ENCODE measurements around the gene VPS13D. TPM values are rescaled to one million over a fixed set of nuclear protein-coding genes. Genes with fewer than 3 reads are reported as not detected.

The VPS13D gene
- polyA plus RNA-seq, 5 donors = 23.7 to 27.8 (median 25.3) TPM

- no peak for DNase-seq
These were observed 319.9 kb downstream of the VPS13D start for GRCh38 chr1:12549460-12550349.

- no peak for DNase-seq
These were observed 321.8 kb downstream of the VPS13D start for GRCh38 chr1:12551584-12551983.

- no peak for DNase-seq
These were observed 322.5 kb downstream of the VPS13D start for GRCh38 chr1:12552111-12552888.

- no peak for DNase-seq
These were observed 323.4 kb downstream of the VPS13D start for GRCh38 chr1:12552951-12553921.

- no peak for DNase-seq
These were observed 324.1 kb downstream of the VPS13D start for GRCh38 chr1:12553963-12554362.

- no peak for DNase-seq
These were observed 324.9 kb downstream of the VPS13D start for GRCh38 chr1:12554521-12555305.

GRCh38 chr1:12555411-12556367 lies 325.9 kb downstream of the VPS13D start:
- DNase-seq = no peak

- peak; percentile 85 to 87 for DNase-seq
These were observed 326.6 kb downstream of the VPS13D start for GRCh38 chr1:12556368-12556930.

GRCh38 chr1:12556957-12557935 lies 327.4 kb downstream of the VPS13D start:
- DNase-seq = no peak

- no peak for DNase-seq
These were observed 331.3 kb downstream of the VPS13D start for GRCh38 chr1:12561121-12561520.

Other genes with a start within 250 kb of the VPS13D start
- 10 to 100 TPM; 45.5 to 52.3 (median 48.3) TPM for gene MFN2, start 249.6 kb upstream of the VPS13D start, polyA plus RNA-seq (ENCODE audit: insufficient read depth in 1 of 5, insufficient read length in 5 of 5, low replicate concordance in 1 of 5)
- gene MIIP, start 210.5 kb upstream of the VPS13D start, polyA plus RNA-seq (ENCODE audit: insufficient read depth in 1 of 5, insufficient read length in 5 of 5, low replicate concordance in 1 of 5) = 10 to 100 TPM; 12.9 to 31.7 (median 19.9) TPM
- under 1 TPM; 0.15 to 0.35 (median 0.19) TPM for gene TNFRSF8, start 166.7 kb upstream of the VPS13D start, polyA plus RNA-seq (ENCODE audit: insufficient read depth in 1 of 5, insufficient read length in 5 of 5, low replicate concordance in 1 of 5)
- gene TNFRSF1B, start 63.0 kb upstream of the VPS13D start, polyA plus RNA-seq (ENCODE audit: insufficient read depth in 1 of 5, insufficient read length in 5 of 5, low replicate concordance in 1 of 5) = 10 to 100 TPM; 12.4 to 22.8 (median 16.5) TPM

All from right lung (tissue), 5 donors.